ENCODE data around the gene PARD3B. TPM values are rescaled to one million over a fixed set of nuclear protein-coding genes. Genes with fewer than 3 reads are reported as not detected.

Gene PARD3B
- total RNA-seq, 1 experiment from 2014 or later = 3.6 TPM

DNA sequence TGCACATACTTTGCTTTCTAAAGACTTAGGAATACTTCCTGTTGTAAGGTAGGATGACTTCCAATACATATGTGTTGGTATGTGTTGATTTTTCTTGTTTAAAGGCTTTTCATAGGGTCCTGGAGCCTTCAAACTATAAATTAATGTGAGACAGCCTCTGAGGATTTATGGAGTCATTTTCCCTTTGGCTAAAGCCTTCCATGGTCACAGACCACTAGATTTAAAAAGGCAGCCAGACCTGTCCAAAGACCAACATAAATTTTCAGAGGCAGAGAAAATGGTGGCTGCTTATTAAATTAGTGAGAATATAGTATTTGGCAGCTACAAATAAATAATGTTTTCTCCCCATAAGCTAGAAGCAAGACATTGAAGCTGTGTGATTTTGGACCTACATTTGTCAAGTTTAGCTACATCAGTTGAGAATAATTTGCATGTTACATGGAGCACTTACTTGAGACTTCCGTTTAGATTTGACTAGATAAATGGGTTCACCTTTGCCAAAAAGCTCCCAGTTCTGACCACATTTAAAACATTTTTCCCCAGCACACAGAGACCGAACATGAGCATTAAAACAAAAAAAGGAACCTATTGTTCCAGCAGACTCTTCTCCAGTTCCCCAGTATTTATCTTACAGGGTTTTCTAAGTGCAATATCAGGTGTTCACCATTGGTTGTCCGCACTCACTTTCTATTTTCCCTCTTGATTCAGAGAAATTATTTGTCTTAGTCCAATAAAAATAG lies 402.9 kb downstream of the PARD3B start:
- ChIA-PET CTCF (no interaction called here), POLR2A (no interaction called here)
- intact Hi-C loops (cut with micrococcal nuclease; ENCODE audit: unreplicated experiment) (no loop called here), in situ Hi-C loops (cut with HindIII; ENCODE audit: low pct_unique_long_range_greater_than_20kb, low sequenced_read_pairs) (no loop called here)
- Histone ChIP-seq H3K36me3 (ENCODE audit: control insufficient read depth, insufficient read depth, low read length) (no peaks in the 10 kb centered on the region), H3K9me3 (ENCODE audit: control insufficient read depth, insufficient read depth, low read depth, low read length) (peaks cover 8% of the 10 kb centered on the region; the same call in 1 of the 2 replicates), H3K27me3 (ENCODE audit: control insufficient read depth, insufficient read depth, low read length) (no peaks in the 10 kb centered on the region), H3K4me3 (ENCODE audit: low read depth in 2 of 2, low read length in 2 of 2) (no peak overlapping the region), H3K27ac (ENCODE audit: low read length) (no peak overlapping the region), H3K4me1 (ENCODE audit: control insufficient read depth, insufficient read depth, low read length) (no peaks in the 10 kb centered on the region)
- BruUV-seq (replicated peaks) = no TSS peak
- ATAC-seq = no peak
- no peak for DNase-seq (ENCODE audit: low read depth, low spot score)
- TF ChIP-seq SIN3A (IDR thresholded peaks at IDR 0.05; ENCODE audit: borderline replicate concordance, insufficient read depth, low read depth, low read length) = no peak
- TF ChIP-seq, protein P1, sequence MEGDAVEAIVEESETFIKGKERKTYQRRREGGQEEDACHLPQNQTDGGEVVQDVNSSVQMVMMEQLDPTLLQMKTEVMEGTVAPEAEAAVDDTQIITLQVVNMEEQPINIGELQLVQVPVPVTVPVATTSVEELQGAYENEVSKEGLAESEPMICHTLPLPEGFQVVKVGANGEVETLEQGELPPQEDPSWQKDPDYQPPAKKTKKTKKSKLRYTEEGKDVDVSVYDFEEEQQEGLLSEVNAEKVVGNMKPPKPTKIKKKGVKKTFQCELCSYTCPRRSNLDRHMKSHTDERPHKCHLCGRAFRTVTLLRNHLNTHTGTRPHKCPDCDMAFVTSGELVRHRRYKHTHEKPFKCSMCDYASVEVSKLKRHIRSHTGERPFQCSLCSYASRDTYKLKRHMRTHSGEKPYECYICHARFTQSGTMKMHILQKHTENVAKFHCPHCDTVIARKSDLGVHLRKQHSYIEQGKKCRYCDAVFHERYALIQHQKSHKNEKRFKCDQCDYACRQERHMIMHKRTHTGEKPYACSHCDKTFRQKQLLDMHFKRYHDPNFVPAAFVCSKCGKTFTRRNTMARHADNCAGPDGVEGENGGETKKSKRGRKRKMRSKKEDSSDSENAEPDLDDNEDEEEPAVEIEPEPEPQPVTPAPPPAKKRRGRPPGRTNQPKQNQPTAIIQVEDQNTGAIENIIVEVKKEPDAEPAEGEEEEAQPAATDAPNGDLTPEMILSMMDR (IDR thresholded peaks at IDR 0.05) = no peak
- no peak for TF ChIP-seq TCF7L2 (IDR thresholded peaks at IDR 0.05; ENCODE audit: low read depth, low read length)
- TF ChIP-seq, protein P2, sequence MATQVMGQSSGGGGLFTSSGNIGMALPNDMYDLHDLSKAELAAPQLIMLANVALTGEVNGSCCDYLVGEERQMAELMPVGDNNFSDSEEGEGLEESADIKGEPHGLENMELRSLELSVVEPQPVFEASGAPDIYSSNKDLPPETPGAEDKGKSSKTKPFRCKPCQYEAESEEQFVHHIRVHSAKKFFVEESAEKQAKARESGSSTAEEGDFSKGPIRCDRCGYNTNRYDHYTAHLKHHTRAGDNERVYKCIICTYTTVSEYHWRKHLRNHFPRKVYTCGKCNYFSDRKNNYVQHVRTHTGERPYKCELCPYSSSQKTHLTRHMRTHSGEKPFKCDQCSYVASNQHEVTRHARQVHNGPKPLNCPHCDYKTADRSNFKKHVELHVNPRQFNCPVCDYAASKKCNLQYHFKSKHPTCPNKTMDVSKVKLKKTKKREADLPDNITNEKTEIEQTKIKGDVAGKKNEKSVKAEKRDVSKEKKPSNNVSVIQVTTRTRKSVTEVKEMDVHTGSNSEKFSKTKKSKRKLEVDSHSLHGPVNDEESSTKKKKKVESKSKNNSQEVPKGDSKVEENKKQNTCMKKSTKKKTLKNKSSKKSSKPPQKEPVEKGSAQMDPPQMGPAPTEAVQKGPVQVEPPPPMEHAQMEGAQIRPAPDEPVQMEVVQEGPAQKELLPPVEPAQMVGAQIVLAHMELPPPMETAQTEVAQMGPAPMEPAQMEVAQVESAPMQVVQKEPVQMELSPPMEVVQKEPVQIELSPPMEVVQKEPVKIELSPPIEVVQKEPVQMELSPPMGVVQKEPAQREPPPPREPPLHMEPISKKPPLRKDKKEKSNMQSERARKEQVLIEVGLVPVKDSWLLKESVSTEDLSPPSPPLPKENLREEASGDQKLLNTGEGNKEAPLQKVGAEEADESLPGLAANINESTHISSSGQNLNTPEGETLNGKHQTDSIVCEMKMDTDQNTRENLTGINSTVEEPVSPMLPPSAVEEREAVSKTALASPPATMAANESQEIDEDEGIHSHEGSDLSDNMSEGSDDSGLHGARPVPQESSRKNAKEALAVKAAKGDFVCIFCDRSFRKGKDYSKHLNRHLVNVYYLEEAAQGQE (IDR thresholded peaks at IDR 0.05; ENCODE audit: insufficient read depth in 1 of 2, low read depth in 2 of 2, low read length in 1 of 2) = no peak
- TF ChIP-seq POLR2AphosphoS5 (IDR thresholded peaks at IDR 0.05; ENCODE audit: low read depth, low read length) = no peak

DNA sequence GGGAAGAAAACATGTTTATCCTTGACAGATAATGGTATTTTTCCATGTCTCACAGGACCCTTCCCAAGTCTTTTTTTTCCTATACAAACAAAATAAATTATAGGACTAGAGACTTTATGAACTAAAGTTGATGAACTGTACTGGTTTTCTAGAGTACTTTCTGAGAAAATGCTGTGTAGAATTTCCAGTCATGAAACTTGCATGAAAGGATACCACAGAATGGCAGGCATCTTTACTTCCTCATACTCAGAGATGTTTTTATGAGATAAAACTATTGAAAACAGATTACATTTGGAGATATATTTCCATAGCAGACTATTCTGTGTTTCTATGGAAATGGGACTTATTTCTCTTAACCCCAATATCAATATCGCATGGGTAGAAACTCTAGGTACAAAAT lies 403.5 kb downstream of the PARD3B start:
- Histone ChIP-seq H3K27ac (ENCODE audit: low read length) (no peak overlapping the region), H3K36me3 (ENCODE audit: control insufficient read depth, insufficient read depth, low read length) (no peaks in the 10 kb centered on the region), H3K9me3 (ENCODE audit: control insufficient read depth, insufficient read depth, low read depth, low read length) (peaks cover 8% of the 10 kb centered on the region; the same call in 1 of the 2 replicates), H3K27me3 (ENCODE audit: control insufficient read depth, insufficient read depth, low read length) (no peaks in the 10 kb centered on the region), H3K4me1 (ENCODE audit: control insufficient read depth, insufficient read depth, low read length) (no peaks in the 10 kb centered on the region), H3K4me3 (ENCODE audit: low read depth in 2 of 2, low read length in 2 of 2) (no peak overlapping the region)
- ATAC-seq (no peak), DNase-seq (ENCODE audit: low read depth, low spot score) (no peak)
- ChIA-PET POLR2A (no interaction called here), CTCF (no interaction called here)
- BruUV-seq (replicated peaks) = no TSS peak
- intact Hi-C loops (cut with micrococcal nuclease; ENCODE audit: unreplicated experiment) (no loop called here), in situ Hi-C loops (cut with HindIII; ENCODE audit: low pct_unique_long_range_greater_than_20kb, low sequenced_read_pairs) (no loop called here)
- TF ChIP-seq, protein P1 (IDR thresholded peaks at IDR 0.05) = no peak
- TF ChIP-seq SIN3A (IDR thresholded peaks at IDR 0.05; ENCODE audit: borderline replicate concordance, insufficient read depth, low read depth, low read length) = no peak
- TF ChIP-seq, protein P2 (IDR thresholded peaks at IDR 0.05; ENCODE audit: insufficient read depth in 1 of 2, low read depth in 2 of 2, low read length in 1 of 2) = no peak
- no peak for TF ChIP-seq POLR2AphosphoS5 (IDR thresholded peaks at IDR 0.05; ENCODE audit: low read depth, low read length)
- TF ChIP-seq TCF7L2 (IDR thresholded peaks at IDR 0.05; ENCODE audit: low read depth, low read length) = no peak

Measured in Panc1 (cell line).